T-helper 1 cell (primary cell): Measurements from ENCODE around the gene DEPDC1.

Experiments used
- DNase-seq, 5 donors: peaks; one replicate each; pipeline ENCODE4 v3.0.0-alpha.2; 2012 to 2020

The DEPDC1 gene

DNA sequence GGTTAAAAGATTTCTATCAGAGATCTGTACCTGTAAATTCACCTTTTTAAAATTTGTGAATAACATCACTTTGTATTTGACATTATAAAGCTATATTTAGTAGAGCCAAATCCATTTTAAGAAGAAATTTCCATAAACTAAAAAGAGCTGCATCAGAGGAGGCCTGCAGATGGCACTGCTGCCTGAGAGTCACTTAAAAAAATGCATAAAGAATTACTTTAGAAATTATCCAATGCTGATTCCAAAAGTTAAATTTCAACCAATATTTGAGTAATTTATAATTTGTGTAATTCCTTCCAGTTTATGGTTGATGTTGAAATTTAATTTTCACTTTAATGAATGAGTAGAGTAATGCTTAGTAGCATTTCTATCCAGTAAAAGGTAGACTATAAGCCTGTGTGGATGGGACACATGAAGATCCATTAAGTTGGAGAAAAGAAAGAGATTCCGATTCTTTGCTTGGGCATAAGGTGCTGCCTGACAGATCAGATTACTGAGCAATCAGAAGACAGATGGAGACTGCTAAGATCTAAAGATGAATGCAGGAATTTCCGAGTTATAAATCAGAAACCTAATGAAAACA is 26.4 kb downstream of the DEPDC1 start:
- DNase-seq: no peak

DNA sequence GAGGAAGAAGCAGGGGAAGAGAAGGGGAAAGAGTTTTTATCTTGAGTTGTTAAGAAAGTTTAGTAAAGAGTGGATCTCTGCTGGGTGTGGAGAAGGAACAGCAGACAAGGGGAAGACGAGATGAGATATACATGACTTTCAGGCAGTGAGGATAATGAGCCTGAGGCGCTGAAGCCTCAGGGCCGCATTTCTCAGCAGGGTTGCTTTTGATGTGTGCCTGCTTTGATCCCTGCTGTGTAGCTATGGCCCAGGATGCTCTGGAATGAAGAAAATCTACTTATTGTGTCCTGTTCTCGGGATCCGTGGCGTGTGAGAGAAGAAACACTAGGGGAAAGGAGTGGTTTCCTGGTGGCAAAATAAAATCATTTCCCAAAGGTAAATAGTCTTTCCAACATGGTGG is 32.0 kb downstream of the DEPDC1 start:
- DNase-seq: no peak

DNA sequence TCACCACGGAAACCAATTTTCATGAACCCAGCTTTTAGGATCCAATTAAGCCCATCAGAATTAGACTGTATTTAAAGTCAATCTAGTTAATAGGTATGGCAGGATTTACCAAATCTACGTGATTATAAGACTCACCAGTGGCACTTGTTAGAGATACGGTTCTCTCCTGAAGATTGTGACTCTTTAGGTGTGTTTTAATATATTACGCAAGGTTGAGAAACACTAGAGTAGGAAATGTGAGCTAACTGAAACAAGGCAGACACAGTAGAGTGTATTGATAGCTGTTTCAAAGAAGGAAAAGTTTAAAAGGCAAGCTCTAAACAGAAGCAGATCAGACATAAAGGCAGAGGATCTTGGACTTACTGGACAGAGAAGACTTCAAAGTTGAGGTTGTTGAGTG is 35.9 kb downstream of the DEPDC1 start:
- no peak for DNase-seq

DNA sequence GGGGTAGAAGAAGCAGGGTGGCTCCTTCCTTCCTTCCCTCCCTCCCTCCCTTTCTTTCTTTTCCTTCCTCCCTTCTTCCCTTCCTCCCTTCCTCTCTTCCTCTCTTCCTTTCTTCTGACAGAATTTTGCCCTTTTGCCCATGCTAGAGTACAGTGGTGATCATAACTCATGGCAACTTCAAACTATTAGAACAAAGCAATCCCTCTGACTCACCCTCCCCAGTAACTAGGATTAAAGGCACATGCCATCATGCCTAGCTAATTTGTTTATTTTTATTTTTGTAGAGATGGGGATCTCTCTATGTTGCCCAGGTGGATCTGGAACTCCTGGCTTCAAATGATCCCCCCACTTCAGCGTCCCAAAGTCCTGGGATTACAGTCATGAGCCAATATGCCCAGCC is 37.1 kb downstream of the DEPDC1 start:
- no peak for DNase-seq

DNA sequence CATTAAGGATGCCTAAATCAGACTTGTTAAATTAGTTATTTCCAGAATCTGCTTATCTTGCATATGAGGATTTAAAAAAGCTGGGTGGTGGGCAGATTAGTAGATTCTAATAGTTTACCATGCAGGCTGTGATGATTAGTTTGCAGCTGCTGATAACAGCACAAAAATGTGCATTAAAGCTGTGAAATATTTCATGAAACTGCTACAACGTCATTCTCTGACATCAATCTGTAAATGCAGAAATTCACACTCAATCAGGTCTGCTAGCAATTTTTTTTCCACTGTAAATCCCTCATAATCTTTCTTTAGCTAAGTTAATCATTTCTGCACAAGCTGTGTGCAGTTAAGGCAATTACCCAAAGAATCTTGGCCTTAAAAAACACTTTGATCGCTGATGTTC is 37.8 kb downstream of the DEPDC1 start:
- no peak for DNase-seq

DNA sequence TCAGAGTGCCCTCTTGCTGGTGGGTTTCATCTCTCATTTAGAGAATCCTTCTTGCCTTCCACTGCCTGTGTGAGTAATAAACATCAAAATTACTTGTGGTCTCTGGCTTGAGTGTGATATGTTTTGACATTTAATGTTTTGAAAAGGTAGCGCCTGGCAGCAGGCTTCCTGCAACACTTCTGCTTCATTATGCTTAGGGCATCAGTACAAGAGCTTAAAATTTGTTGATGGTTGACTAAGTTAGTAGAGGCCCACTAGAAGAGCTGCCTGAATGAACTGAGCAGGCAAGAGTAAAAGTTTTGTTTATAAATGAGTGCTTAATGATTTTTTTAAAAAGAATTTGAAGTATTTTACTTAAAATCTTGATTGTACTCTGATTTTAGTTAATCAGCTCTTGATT is 40.7 kb downstream of the DEPDC1 start:
- no peak for DNase-seq

DNA sequence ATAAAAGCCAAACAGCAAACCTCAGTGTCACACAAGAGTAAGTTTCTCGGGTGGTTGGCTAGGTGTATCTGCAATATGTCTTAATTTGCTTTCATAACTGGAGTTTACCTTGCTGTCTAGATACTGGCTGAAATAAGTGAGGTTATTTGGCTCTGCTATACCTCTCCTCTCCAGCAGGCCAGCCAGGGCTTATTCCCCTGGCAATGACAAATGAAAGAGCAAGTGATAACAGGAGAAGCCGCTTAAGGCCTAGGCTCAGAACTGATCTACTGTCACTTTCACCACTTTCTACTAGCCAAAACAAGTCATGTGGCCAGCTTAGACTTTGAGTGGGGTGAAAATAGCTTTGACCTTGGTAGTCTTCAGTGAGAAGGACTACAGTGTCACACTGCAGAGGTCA is 42.3 kb downstream of the DEPDC1 start:
- DNase-seq: no peak

DNA sequence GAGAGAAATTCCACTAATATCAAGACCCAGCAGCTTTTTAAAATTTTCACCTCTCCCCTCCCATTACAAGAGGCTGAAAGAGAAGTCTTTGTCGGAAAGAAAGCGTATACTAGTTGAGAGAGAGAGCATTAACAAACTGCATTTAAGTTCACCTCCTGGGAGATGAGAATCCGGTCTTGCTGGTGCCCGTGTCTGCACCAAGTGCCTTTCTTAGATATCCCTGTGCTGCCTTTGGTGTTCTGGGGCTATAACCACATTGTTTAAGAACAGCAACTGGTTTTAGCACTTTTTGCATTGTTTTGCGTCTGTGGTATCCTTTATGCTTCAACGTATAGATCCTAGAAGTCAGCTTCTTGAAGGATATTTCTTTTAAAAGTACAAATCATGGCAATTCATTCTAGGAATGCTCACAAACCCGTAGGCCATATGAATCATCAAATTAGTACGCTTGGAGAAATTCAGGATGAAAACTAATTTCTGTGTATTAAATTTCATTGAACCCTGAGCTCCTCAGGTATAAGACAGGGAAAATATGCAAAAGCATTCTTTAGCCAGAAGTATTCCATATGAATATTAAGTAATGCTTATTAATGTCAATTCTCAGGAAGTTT is 43.7 kb downstream of the DEPDC1 start:
- no peak for DNase-seq

DNA sequence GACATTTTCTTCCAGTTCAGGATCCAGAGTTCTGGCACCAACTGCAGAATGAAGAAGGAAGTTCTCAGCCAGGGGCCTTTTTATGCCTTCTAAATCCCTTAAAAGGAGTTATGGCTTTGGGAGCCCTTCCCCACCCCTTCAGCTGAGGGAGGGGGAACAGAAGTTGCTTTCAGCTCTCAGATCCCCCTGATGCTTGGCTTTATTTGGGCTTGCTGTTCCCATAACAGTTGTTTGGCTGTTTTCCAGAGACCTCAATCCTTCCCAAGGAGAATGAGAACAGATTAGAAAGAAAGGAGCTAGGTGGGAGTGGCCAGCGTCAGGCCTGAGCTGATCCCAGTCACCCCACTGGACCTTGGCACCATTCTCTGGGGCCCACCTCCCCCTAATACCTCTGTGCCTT is 47.0 kb downstream of the DEPDC1 start, which contains the start of gene RPE65:
Gene RPE65, minus strand, starts transcription at position 54 of the 400 bp plus-strand sequence. Its CDS starts 49 bp downstream, at position 5.
- no peak for DNase-seq

DNA sequence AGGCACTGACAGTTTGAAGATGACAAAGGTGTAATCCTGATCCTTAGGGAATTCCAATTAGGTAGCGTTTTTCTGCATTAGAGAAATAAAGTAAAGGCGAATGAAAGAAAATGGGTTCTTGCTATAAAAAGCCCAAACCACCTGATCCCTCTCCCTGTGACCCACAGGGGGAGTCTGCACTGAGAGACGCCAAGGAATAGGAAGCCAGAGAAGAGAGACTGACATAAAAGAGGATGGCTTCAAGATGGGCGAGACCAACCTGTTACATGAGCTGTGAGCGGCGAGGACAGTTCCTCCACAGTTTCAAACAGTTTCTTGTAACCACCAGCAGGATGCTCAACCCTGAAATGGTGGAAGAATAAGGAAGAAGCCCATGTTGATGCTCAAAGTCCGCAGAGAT is 48.5 kb downstream of the DEPDC1 start:
- no peak for DNase-seq

DNA sequence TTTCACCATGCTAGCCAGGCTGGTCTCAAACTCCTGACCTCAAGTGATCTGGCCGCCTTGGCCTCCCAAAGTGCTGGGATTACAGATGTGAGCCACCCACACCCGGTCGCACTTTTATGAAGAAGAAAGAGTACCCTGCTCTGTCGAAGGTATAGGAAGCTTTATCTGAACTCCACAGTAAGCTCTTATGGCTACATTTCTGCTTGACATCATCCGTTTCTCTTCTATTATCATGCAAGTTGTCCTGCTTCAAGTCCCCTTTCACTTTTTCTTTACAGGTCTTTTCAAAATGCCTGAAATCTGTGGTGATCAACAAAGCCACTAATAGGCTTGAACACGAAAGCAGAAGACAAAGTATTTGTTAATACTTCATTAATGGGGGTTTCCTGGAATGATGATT is 51.2 kb downstream of the DEPDC1 start:
- DNase-seq: no peak

DNA sequence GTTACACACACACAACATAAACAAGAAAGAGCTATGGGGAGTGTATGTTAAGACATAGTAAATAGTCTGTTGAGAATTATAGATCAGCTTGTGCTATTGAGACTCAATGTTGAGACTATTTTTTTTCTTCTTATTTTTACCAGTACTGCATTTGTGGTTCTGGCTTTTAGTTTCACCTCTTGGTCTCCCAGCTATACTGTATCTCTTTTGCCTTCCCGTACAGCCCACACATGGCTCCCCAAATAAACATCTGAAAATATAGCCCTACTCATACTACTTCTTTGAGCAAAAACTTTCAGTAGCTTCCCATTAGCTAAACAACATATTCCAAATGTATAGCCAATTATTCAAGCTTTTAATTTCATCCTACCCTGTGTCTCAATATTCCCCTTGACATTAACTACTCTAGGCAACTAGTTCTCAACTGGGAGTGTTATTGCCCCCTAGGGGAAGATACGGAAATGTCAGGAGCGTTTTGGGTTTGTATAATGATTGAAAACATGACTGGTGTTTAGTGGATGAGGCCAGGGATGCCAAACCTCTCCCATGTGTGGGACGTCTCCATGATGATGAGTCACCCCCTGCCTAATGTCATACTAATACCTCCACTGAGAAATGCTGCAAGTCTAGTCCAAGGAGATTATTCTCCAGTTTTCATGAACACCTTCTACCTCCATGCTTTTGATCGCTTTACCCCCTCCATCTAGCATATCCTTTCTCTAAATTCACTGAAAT is 53.9 kb downstream of the DEPDC1 start:
- DNase-seq: peak in 1 of 5 donors; percentile 2

DNA sequence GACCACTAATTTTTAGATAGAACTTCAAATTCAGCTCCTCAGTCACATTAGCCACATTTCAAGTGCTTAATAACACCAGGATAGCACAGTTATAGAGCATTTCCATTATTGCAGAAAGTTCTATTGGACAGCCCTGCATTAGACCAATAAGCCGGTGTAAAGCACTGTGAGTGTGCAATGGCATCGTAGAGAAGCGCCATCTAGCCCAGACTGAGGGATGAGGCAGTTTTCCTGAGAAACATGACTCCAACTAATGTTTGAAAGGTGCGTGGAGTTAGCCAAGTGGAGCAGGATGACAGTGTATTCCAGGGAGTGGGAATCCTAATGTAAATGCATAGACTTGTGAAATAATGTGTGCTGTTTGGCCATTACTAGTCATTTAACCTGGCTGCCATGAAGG is 54.9 kb downstream of the DEPDC1 start:
- DNase-seq: no peak

DNA sequence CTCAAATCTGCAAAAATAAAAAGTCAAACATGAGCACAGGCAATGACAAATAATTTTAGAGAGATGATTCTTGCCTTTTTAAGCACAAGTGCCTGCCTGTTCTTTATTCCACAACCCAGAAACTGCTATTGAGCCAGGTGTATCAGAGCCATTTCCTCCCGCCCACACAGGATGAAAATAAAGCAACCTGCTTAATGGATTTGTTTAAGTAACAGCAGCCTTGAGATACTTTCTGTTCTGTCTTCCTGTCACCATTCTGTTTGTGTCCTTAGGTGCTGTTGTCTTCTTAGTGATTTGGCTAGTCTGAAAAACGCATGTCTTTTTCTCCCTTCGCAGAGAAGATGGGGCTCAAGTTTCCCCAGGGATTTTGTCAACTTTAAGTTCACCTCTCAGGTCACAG is 58.6 kb downstream of the DEPDC1 start:
- DNase-seq: no peak

DNA sequence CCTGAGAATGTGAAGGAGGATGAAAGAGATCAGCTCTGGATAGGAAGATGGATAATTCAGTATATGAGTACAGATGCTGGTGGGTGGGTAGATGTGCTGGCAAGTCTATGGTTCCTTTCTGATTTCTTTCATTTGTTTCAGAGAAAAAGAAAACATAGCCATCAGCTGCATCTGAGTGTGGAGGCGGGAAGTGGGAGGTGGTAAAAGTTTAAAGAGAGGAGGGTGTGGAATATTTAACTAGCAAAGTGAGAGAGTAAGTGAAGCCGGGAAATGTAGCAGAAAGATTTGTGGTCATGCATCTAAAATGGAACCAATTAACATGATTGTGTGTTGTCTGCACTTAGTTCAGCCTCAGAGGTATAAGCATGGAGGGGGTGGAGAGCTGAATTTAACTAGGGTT is 63.5 kb downstream of the DEPDC1 start:
- no peak for DNase-seq

DNA sequence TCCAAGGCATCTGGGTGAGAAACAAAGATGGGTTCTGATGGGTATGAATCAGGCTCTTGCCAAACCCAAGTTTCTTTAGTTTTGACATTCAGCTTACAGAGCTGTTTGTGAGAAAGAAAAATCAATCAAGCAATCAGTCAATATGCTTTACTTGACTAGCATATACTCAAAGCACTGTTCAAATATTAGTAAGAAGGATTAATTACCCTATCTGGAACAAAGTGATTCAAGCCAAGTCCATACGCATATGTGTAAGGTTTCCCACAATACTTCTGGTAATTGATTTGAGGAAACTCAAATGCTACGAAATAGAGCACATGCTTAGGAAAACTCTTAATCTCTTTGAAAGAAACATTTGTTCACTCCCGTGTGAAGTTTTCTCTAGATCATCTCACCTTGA is 65.8 kb downstream of the DEPDC1 start:
- DNase-seq: no peak

DNA sequence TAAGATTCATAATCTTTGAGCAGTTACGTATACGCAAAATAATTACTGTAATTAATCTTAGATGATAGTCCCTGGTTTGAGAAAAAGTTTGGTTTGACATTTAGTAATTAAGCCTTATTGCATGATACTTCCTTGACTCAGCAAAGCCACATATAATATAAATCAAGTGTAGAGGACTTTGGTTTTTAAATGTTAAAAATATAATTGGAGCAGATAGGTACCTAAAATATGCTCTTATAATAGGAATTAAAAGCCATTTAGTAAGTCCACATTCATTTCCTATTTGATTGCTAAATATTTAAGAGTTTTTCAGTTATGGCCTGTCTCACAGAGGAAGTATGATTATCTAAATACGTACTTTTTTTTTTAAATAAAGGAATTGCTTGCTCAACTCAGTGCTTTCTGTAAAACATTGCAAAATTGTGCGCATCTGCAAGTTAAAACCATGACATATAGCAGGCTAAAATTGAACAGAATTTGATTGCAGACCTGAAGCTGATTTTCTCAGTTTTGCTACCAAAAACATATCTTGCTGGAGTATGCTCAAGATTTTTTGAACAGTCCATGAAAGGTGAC is 67.6 kb downstream of the DEPDC1 start:
- DNase-seq: no peak

DNA sequence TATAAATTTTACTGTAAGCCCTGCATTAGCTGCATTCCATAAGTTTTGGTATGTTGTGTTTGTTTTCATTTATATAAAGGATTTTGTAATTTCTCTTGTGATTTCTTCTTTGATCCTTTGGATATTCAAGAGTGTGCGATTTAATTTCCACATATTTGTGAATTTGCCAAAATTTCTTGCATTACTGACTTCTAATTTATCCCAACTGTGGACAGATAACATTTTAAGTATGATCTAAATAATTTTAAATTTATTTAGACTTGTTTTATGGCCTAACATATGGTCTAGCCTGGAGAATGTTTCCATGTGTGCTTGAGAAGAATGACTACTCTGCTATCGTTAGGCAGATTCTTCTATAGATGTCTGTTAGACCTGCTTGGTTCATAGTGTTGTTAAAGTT is 70.3 kb downstream of the DEPDC1 start:
- DNase-seq: no peak
